ENCODE measurements around the gene ZNF425.
"Not testable (repeated sequence)": the region's sequence is repeated elsewhere in the genome, so short reads cannot be mapped to it uniquely, and the experiment has no call there.

The ZNF425 gene

DNA sequence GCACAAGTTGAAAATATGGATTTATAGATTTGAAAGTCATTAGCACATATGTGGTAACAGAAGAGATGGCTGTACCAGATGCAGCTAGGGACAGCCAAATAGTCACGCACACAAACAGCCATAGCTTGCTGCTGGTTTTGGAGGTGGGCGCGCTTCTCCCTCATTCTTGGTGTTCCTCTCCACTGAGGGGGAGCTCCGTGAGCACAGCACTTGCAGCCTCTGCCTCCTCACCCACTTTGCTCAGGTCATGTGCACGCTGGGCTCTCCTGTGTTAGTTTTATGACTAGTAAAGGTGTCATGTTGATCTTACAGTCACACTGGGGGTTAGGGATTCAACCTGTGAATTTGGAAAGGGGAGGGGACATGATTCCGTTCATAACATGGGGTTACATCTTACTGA, 27.1 kb downstream of the ZNF425 start:
- no peaks in the 10 kb centered on the region for H3K79me2 ChIP-seq (ENCODE audit: insufficient read depth, low read length)
- no peaks in the 10 kb centered on the region for H3K36me3 ChIP-seq (ENCODE audit: insufficient read depth, low read length)
- H3K4me2 ChIP-seq (ENCODE audit: insufficient read depth, low read length): no peak overlapping the region
- no peak overlapping the region for H3K9ac ChIP-seq (ENCODE audit: low read depth, low read length)
- TF ChIP-seq EZH2 (IDR thresholded peaks at IDR 0.05; ENCODE audit: borderline replicate concordance, low read depth, low read length, severe bottlenecking): no peak
- TF ChIP-seq, protein P1, sequence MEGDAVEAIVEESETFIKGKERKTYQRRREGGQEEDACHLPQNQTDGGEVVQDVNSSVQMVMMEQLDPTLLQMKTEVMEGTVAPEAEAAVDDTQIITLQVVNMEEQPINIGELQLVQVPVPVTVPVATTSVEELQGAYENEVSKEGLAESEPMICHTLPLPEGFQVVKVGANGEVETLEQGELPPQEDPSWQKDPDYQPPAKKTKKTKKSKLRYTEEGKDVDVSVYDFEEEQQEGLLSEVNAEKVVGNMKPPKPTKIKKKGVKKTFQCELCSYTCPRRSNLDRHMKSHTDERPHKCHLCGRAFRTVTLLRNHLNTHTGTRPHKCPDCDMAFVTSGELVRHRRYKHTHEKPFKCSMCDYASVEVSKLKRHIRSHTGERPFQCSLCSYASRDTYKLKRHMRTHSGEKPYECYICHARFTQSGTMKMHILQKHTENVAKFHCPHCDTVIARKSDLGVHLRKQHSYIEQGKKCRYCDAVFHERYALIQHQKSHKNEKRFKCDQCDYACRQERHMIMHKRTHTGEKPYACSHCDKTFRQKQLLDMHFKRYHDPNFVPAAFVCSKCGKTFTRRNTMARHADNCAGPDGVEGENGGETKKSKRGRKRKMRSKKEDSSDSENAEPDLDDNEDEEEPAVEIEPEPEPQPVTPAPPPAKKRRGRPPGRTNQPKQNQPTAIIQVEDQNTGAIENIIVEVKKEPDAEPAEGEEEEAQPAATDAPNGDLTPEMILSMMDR (IDR thresholded peaks at IDR 0.05; ENCODE audit: borderline replicate concordance, extremely low read depth, low read length, poor library complexity, severe bottlenecking): no peak
- H3K9me3 ChIP-seq (ENCODE audit: insufficient read depth, low read length, severe bottlenecking): no peaks in the 10 kb centered on the region
- H3K27me3 ChIP-seq (ENCODE audit: insufficient read depth, low read length, poor library complexity): no peaks in the 10 kb centered on the region
- no peak overlapping the region for H3K27ac ChIP-seq (ENCODE audit: low read length)
- DNase-seq (no peak), ATAC-seq (ENCODE audit: insufficient read depth, low read depth) (no peak)
- H3K4me1 ChIP-seq (ENCODE audit: insufficient read depth, low read length): no peaks in the 10 kb centered on the region
- H3K4me3 ChIP-seq (ENCODE audit: low read depth in 1 of 2, low read length in 2 of 2): no peak overlapping the region
- H2AFZ ChIP-seq (ENCODE audit: low read depth, low read length): no peak overlapping the region
- no peaks in the 10 kb centered on the region for H4K20me1 ChIP-seq (ENCODE audit: insufficient read depth, low read length)

DNA sequence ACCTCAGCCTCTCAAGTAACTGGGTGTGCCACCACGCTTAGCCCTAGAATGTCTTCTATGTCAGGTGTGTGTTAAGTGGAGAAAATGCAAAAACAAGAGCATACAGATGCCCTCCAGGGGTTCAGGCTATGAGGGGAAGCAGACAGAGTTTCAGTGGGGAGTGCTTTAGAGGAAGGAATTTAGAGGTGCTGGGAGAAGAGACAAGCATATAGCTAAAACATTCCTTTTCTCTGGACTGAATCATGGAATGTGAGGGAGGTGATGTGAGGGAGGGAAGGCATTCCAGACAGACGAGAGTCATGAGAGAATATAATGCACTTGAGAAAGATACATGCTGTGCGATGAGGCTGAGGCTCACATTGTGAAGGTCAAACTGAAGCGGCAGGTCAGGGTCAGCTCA, 29.0 kb downstream of the ZNF425 start:
- no peak for TF ChIP-seq EZH2 (IDR thresholded peaks at IDR 0.05; ENCODE audit: borderline replicate concordance, low read depth, low read length, severe bottlenecking)
- TF ChIP-seq, protein P1 (IDR thresholded peaks at IDR 0.05; ENCODE audit: borderline replicate concordance, extremely low read depth, low read length, poor library complexity, severe bottlenecking): no peak
- Histone ChIP-seq H3K9ac (ENCODE audit: low read depth, low read length) (no peak overlapping the region), H3K27me3 (ENCODE audit: insufficient read depth, low read length, poor library complexity) (no peaks in the 10 kb centered on the region), H3K9me3 (ENCODE audit: insufficient read depth, low read length, severe bottlenecking) (no peaks in the 10 kb centered on the region), H3K4me1 (ENCODE audit: insufficient read depth, low read length) (no peaks in the 10 kb centered on the region), H4K20me1 (ENCODE audit: insufficient read depth, low read length) (no peaks in the 10 kb centered on the region), H3K79me2 (ENCODE audit: insufficient read depth, low read length) (no peaks in the 10 kb centered on the region), H3K4me3 (ENCODE audit: low read depth in 1 of 2, low read length in 2 of 2) (no peak overlapping the region), H3K27ac (ENCODE audit: low read length) (no peak overlapping the region), H2AFZ (ENCODE audit: low read depth, low read length) (no peak overlapping the region; the same call in 1 of the 2 replicates), H3K36me3 (ENCODE audit: insufficient read depth, low read length) (no peaks in the 10 kb centered on the region), H3K4me2 (ENCODE audit: insufficient read depth, low read length) (no peak overlapping the region)
- no peak for DNase-seq
- no peak for ATAC-seq (ENCODE audit: insufficient read depth, low read depth)

DNA sequence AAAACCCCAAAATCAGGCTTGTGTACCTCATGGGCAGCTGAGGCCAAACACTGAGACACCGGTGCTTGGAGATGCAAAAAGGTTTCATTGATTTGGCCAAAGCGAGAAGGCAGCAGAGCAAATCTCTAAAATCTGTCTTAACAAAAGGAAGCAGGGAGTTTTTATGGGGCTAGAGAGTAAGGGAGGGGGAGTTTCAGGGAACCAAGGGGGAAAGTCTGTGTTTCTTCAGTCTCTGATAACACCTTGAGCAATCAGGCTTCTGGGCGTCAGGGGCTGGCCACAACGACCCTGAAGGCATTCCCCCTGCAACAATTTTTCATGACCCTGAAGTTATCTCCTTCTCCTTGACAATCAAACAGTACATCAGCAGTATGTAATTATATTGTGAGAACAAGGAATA, 32.9 kb downstream of the ZNF425 start:
- H2AFZ ChIP-seq (ENCODE audit: low read depth, low read length): no peak overlapping the region
- no peaks in the 10 kb centered on the region; the same call in 1 of the 2 replicates for H3K36me3 ChIP-seq (ENCODE audit: insufficient read depth, low read length)
- TF ChIP-seq, protein P1 (IDR thresholded peaks at IDR 0.05; ENCODE audit: borderline replicate concordance, extremely low read depth, low read length, poor library complexity, severe bottlenecking): no peak
- no peak for TF ChIP-seq EZH2 (IDR thresholded peaks at IDR 0.05; ENCODE audit: borderline replicate concordance, low read depth, low read length, severe bottlenecking)
- no peak for ATAC-seq (ENCODE audit: insufficient read depth, low read depth)
- H3K27ac ChIP-seq (ENCODE audit: low read length): no peak overlapping the region
- H3K4me2 ChIP-seq (ENCODE audit: insufficient read depth, low read length): no peak overlapping the region
- H3K27me3 ChIP-seq (ENCODE audit: insufficient read depth, low read length, poor library complexity): no peaks in the 10 kb centered on the region
- H3K4me3 ChIP-seq (ENCODE audit: low read depth in 1 of 2, low read length in 2 of 2): no peak overlapping the region
- H4K20me1 ChIP-seq (ENCODE audit: insufficient read depth, low read length): no peaks in the 10 kb centered on the region
- DNase-seq: no peak
- no peak overlapping the region for H3K9ac ChIP-seq (ENCODE audit: low read depth, low read length)
- H3K79me2 ChIP-seq (ENCODE audit: insufficient read depth, low read length): peaks cover 22% of the 10 kb centered on the region
- peaks cover 18% of the 10 kb centered on the region for H3K4me1 ChIP-seq (ENCODE audit: insufficient read depth, low read length)
- H3K9me3 ChIP-seq (ENCODE audit: insufficient read depth, low read length, severe bottlenecking): no peaks in the 10 kb centered on the region

DNA sequence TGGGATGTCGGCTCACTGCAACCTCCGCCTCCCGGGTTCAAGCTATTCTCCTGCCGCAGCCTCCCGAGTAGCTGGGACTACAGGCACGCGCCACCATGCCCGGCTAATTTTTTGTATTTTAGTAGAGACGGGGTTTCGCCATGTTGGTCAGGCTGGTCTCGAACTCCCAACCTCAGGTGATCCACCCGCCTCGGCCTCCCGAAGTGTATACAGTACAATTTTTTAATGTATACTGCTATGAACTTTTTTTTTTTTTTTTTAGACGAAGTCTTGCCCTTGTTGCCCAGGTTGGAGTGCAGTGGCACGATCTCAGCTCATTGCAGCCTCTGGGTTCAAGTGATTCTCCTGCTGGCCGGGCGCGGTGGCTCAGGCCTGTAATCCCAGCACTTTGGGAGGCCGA, 33.9 kb downstream of the ZNF425 start:
- ATAC-seq (ENCODE audit: insufficient read depth, low read depth); H3K9me3 ChIP-seq (ENCODE audit: insufficient read depth, low read length, severe bottlenecking); H3K4me3 ChIP-seq (ENCODE audit: low read depth in 1 of 2, low read length in 2 of 2); H3K4me2 ChIP-seq (ENCODE audit: insufficient read depth, low read length); H3K27ac ChIP-seq (ENCODE audit: low read length); H3K9ac ChIP-seq (ENCODE audit: low read depth, low read length); H2AFZ ChIP-seq (ENCODE audit: low read depth, low read length); DNase-seq; H3K36me3 ChIP-seq (ENCODE audit: insufficient read depth, low read length); H4K20me1 ChIP-seq (ENCODE audit: insufficient read depth, low read length); H3K27me3 ChIP-seq (ENCODE audit: insufficient read depth, low read length, poor library complexity): not testable (repeated sequence)
- peaks cover 18% of the 10 kb centered on the region for H3K4me1 ChIP-seq (ENCODE audit: insufficient read depth, low read length)
- peaks cover 32% of the 10 kb centered on the region for H3K79me2 ChIP-seq (ENCODE audit: insufficient read depth, low read length)

Data from DND-41 (cell line).